Left lung (tissue), 10 donors: Measurements from ENCODE around the gene SVOPL. TPM values are rescaled to one million over a fixed set of nuclear protein-coding genes. Genes with fewer than 3 reads are reported as not detected.

Experiments used
- ATAC-seq: fragments of 200-7000 bp; cut with Tn5 transposase; one replicate; pipeline ENCODE4 v1.9.1; 2020; ENCODE audit warnings: moderate library complexity
- DNase-seq, 4 donors: peaks; one replicate each; pipeline ENCODE4 v3.0.0-alpha.2; 2013 to 2020
- H3K27ac ChIP-seq, 2 donors: fragments of 200-600 bp; sonication (generic) in 1 of 2; one replicate each; pipeline versions ENCODE4 v1.5.0 to v1.8.0; 2020 to 2021
- H3K27me3 ChIP-seq, 2 donors: fragments of 200-600 bp; sonication (generic) in 1 of 2; one replicate each; pipeline versions ENCODE4 v1.5.0 to v1.8.0; 2020 to 2021
- H3K36me3 ChIP-seq, 2 donors: fragments of 200-600 bp; sonication (generic) in 1 of 2; one replicate each; pipeline versions ENCODE4 v1.5.0 to v1.8.0; 2020 to 2021
- H3K4me1 ChIP-seq, 2 donors: fragments of 200-600 bp; one replicate each; pipeline ENCODE4 v1.8.0; 2021
- H3K4me3 ChIP-seq, 2 donors: fragments of 200-600 bp; sonication (generic) in 1 of 2; one replicate each; pipeline versions ENCODE4 v1.5.0 to v1.8.0; 2020 to 2021; ENCODE audit warnings: mild to moderate bottlenecking in 1 of 2
- H3K9me3 ChIP-seq, 2 donors: fragments of 200-600 bp; sonication (generic) in 1 of 2; one replicate each; pipeline versions ENCODE4 v1.5.0 to v1.8.0; 2020 to 2021
- CTCF ChIP-seq, 2 donors: fragments of 200-600 bp; sonication (generic) in 1 of 2; IDR thresholded peaks; one replicate each; pipeline versions ENCODE4 v1.5.0 to v1.8.0; 2021; ENCODE audit warnings: antibody characterized with exemption in 2 of 2
- intact Hi-C, 2 donors: fragments of 100-400 bp; cut with DNase I; formaldehyde crosslinking; loops; one replicate each; pipeline versions ENCODE4 v1.11.2 to v1.14.2; 2022
- polyA plus RNA-seq, 6 donors: library from polyadenylated mRNA; unstranded; fragments of 120-200 nt; gene quantifications; one replicate each; pipeline ENCODE4 v1.2.1, GENCODE V29; 2013; ENCODE audit not compliant: insufficient read length in 6 of 6
- total RNA-seq, 2 donors: library from RNA; stranded (reverse); fragmentation: NEBNext Ultra II Directional; extraction: Animal tissue kit (Norgen Biotek cat#: 25700); gene quantifications; one replicate each; pipeline ENCODE4 v1.2.1, GENCODE V29; 2021
- donor health status: DM: no; HTN: yes; CAD: no.
- donor health status: DM: no; HTN: no; CAD: no.

Gene SVOPL
- total and polyA plus RNA-seq, 8 donors, result 0.26 to 3.8 (median 2.5) TPM; not detected in 1

GRCh38 chr7:138654616-138655015, 46.5 kb downstream of the SVOPL start:
- ATAC-seq, result no peak

GRCh38 chr7:138649506-138649905, 51.7 kb downstream of the SVOPL start:
- Histone ChIP-seq H3K27ac (no peak overlapping the region), H3K4me1 (no peaks in the 10 kb centered on the region), H3K4me3 (no peak overlapping the region), H3K9me3 (peaks cover 0 to 8% of the 10 kb centered on the region in 2 donors), H3K36me3 (no peaks in the 10 kb centered on the region), H3K27me3 (no peaks in the 10 kb centered on the region)
- no peak for TF ChIP-seq CTCF (IDR thresholded peaks at IDR 0.05)
- ATAC-seq (no peak), DNase-seq (no peak)
- intact Hi-C loops, result no loop called here

More at GRCh38 chr7:138654616-138655015, 46.5 kb downstream of the SVOPL start:
- Histone ChIP-seq H3K27ac (no peak overlapping the region), H3K27me3 (no peaks in the 10 kb centered on the region), H3K36me3 (no peaks in the 10 kb centered on the region), H3K4me3 (no peak overlapping the region), H3K9me3 (peaks cover 0 to 14% of the 10 kb centered on the region in 2 donors), H3K4me1 (no peaks in the 10 kb centered on the region)
- intact Hi-C loops, result no loop called here
- no peak for DNase-seq
- TF ChIP-seq CTCF (IDR thresholded peaks at IDR 0.05), result no peak

DNA sequence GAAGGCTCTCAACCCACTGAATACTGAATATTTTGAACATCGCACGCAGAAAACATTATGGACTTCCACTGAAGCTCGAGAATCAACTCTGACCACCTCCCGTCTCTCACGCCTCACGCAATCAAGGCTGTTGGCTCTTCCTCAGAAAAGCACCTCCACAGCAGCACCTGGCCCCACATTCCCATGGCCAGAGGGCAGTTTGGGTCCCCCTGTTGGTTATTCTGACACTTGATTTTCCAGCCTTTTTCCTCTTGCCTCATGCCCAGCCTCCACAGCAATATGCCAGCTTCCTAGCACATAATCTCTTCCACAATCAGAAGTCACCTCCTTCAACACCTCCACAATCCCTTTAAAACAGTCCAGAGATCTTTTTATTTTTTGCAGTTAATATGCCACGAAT, 55.9 kb downstream of the SVOPL start:
- ATAC-seq, result no peak
- no peak overlapping the region for H3K4me3 ChIP-seq
- intact Hi-C loops, result no loop called here
- no peaks in the 10 kb centered on the region for H3K36me3 ChIP-seq
- no peaks in the 10 kb centered on the region for H3K27me3 ChIP-seq
- H3K9me3 ChIP-seq, result no peaks in the 10 kb centered on the region
- H3K27ac ChIP-seq, result no peak overlapping the region
- no peak for TF ChIP-seq CTCF (IDR thresholded peaks at IDR 0.05)
- H3K4me1 ChIP-seq, result no peaks in the 10 kb centered on the region
- no peak for DNase-seq

DNA sequence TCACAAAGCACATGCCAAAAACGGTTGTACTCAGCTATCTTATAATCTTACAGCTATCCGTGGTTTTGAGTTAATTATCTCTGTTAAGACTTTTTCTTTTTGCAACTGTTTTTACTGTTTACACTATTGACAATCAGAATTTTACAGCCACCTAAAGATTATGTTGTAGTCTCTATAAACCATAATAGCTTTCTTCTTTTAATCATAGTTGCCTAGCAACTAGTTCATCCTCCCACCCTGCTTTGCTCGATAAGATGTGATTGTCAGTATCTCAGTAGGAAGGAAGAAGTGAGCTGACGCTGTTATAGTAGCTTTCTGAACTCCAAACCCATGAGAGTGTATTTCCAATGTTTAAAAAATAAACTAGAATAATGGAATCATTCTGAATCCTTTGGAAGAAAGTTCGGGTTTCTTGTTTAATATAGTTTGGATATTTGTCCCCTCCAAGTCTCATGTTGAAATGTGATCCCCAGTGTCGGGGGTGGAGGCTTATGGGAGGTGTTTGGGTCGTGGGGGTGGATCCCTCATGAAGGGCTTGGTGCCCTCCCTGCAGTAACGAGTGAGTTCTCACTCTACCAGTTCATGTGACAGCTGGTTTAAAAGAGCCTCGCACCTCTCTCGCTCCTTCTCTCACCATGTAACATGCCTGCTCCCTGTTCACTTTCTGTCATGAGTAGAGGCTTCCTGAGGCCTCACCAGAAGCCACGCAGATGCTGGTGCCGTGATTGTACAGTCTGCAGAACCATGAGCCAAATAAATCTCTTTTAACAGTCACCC, 68.1 kb downstream of the SVOPL start:
- no peaks in the 10 kb centered on the region for H3K36me3 ChIP-seq
- no peak overlapping the region for H3K27ac ChIP-seq
- TF ChIP-seq CTCF (IDR thresholded peaks at IDR 0.05), result no peak
- H3K9me3 ChIP-seq, result no peaks in the 10 kb centered on the region
- H3K4me1 ChIP-seq, result no peaks in the 10 kb centered on the region
- no peak for DNase-seq
- ATAC-seq, result no peak
- H3K27me3 ChIP-seq, result no peaks in the 10 kb centered on the region
- no peak overlapping the region for H3K4me3 ChIP-seq
- intact Hi-C loops, result no loop called here

GRCh38 chr7:138632384-138632783, 68.8 kb downstream of the SVOPL start:
- no peaks in the 10 kb centered on the region for H3K4me1 ChIP-seq
- H3K4me3 ChIP-seq, result no peak overlapping the region
- no peaks in the 10 kb centered on the region for H3K9me3 ChIP-seq
- no peak overlapping the region for H3K27ac ChIP-seq
- TF ChIP-seq CTCF (IDR thresholded peaks at IDR 0.05), result no peak
- intact Hi-C loops, result no loop called here
- DNase-seq, result no peak
- no peak for ATAC-seq
- no peaks in the 10 kb centered on the region for H3K27me3 ChIP-seq
- H3K36me3 ChIP-seq, result no peaks in the 10 kb centered on the region
